ENCODE results near the gene HBS1L.

DNA sequence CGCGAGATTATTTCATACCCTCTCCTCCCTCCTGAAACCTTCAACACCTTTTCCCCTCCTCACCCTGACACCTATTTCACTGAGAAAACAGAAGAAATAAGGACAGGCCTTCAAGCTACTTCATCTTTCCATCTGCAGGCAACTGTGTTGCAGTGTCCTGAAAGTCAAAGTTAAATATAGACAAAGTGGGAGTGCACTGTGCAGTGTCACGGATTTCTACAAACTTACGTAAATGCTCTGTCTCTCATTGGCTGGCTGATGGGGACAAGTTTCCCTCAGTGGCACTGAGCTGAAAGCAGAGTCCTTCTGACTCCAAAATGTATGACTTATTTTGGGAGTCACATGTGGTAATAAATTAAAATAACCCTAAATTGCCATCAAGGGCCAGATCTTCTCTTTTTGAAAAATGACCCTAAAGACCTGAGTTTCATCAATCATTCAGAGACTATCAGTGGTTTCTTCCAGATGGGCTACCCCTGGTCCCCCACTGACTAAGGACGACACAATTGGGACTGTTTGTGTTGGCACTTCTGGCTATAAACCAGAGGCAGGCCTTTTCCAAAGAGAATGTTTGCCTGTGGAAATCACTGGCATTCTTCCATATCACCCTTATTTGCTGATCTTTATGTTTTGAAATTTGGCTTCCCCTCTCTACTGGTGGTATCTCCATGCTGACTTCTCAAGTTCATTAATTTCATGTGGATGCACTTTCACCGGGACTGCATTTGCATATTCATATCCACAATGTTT, 126.3 kb downstream of the HBS1L start:
- TF ChIP-seq, protein P1, sequence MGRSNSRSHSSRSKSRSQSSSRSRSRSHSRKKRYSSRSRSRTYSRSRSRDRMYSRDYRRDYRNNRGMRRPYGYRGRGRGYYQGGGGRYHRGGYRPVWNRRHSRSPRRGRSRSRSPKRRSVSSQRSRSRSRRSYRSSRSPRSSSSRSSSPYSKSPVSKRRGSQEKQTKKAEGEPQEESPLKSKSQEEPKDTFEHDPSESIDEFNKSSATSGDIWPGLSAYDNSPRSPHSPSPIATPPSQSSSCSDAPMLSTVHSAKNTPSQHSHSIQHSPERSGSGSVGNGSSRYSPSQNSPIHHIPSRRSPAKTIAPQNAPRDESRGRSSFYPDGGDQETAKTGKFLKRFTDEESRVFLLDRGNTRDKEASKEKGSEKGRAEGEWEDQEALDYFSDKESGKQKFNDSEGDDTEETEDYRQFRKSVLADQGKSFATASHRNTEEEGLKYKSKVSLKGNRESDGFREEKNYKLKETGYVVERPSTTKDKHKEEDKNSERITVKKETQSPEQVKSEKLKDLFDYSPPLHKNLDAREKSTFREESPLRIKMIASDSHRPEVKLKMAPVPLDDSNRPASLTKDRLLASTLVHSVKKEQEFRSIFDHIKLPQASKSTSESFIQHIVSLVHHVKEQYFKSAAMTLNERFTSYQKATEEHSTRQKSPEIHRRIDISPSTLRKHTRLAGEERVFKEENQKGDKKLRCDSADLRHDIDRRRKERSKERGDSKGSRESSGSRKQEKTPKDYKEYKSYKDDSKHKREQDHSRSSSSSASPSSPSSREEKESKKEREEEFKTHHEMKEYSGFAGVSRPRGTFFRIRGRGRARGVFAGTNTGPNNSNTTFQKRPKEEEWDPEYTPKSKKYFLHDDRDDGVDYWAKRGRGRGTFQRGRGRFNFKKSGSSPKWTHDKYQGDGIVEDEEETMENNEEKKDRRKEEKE (IDR thresholded peaks at IDR 0.05): no peak
- no peak for TF ChIP-seq NRF1 (conservative IDR thresholded peaks at IDR 0.05; ENCODE audit: low read depth, low read length)

Data from GM12878 (cell line).